Activated gamma-delta T cell treated with anti-CD3 and anti-CD28 coated beads, Interleukin-2, amount 50 U/mL, for 16 hours (primary cell): ENCODE measurements around the gene SNRPB.
"Not testable (repeated sequence)": the region's sequence is repeated elsewhere in the genome, so short reads cannot be mapped to it uniquely, and the experiment has no call there.

ENCODE experiments used
- DNase-seq: peaks from one replicate; pipeline ENCODE4 v3.0.0-alpha.2; 2020; ENCODE audit warnings: low read depth

The SNRPB gene

GRCh38 chr20:2470423-2471193 is at the start of gene SNRPB:
TSS of gene SNRPB (minus strand) at chr20:2470789. CDS start at chr20:2470690, 99 bp downstream.
- peak; percentile 94 for DNase-seq

GRCh38 chr20:2519115-2519809 is 48.7 kb upstream of the SNRPB start:
- DNase-seq = no peak

- DNase-seq = no peak
Observed at GRCh38 chr20:2518558-2518957, 48.0 kb upstream of the SNRPB start.

GRCh38 chr20:2518096-2518495 is 47.5 kb upstream of the SNRPB start:
- no peak for DNase-seq

GRCh38 chr20:2516399-2516798 is 45.8 kb upstream of the SNRPB start:
- no peak for DNase-seq

- no peak for DNase-seq
Observed at GRCh38 chr20:2515203-2515602, 44.6 kb upstream of the SNRPB start.

GRCh38 chr20:2509794-2510193 is 39.2 kb upstream of the SNRPB start:
- no peak for DNase-seq

GRCh38 chr20:2509468-2509781 is 38.8 kb upstream of the SNRPB start:
- DNase-seq = no peak

- peak; percentile 57 for DNase-seq
Observed at GRCh38 chr20:2508631-2509467, 38.3 kb upstream of the SNRPB start, which contains the start of gene ZNF343. TSS of gene ZNF343 (minus strand) at chr20:2508915. CDS start at chr20:2493895, 15,020 bp downstream.

- no peak for DNase-seq
Observed at GRCh38 chr20:2507875-2508630, 37.5 kb upstream of the SNRPB start.

- DNase-seq = no peak
Observed at GRCh38 chr20:2507464-2507863, 36.9 kb upstream of the SNRPB start.

- DNase-seq = not testable (repeated sequence)
Observed at GRCh38 chr20:2506426-2506825, 35.8 kb upstream of the SNRPB start.

GRCh38 chr20:2504803-2505202 is 34.2 kb upstream of the SNRPB start:
- not testable (repeated sequence) for DNase-seq

GRCh38 chr20:2502808-2503384 is 32.3 kb upstream of the SNRPB start:
- not testable (repeated sequence) for DNase-seq

- no peak for DNase-seq
Observed at GRCh38 chr20:2485661-2486060, 15.1 kb upstream of the SNRPB start.

GRCh38 chr20:2485080-2485479 is 14.5 kb upstream of the SNRPB start:
- DNase-seq = no peak

GRCh38 chr20:2483504-2483903 is 12.9 kb upstream of the SNRPB start:
- DNase-seq = no peak

- DNase-seq = no peak
Observed at GRCh38 chr20:2480381-2480780, 9.8 kb upstream of the SNRPB start.

- DNase-seq = no peak
Observed at GRCh38 chr20:2476742-2477615, 6.4 kb upstream of the SNRPB start.
